HEK293T (cell line): ENCODE data around the gene MAB21L4.

Source experiments
- CTCF ChIA-PET: fragments of 350-600 bp; formaldehyde crosslinking; extraction: SDS; loops from one replicate; lab custom pipeline; 2021; ENCODE audit warnings: antibody characterized with exemption, inconsistent platforms; lab: Yijun Ruan, JAX
- POLR2A ChIA-PET: fragments of 350-600 bp; formaldehyde crosslinking; extraction: SDS; loops from one replicate; lab custom pipeline; 2020; ENCODE audit warnings: antibody characterized with exemption, inconsistent platforms; lab: Yijun Ruan, JAX
- DNase-seq: peaks from one replicate; pipeline ENCODE4 v3.0.0; 2012; ENCODE audit warnings: mixed read lengths; ENCODE audit errors: extremely low spot score
- ARNT ChIP-seq: fragments of 450-650 bp; IDR thresholded peaks from 2 replicates; pipeline ENCODE4 v1.6.1; 2017; ENCODE audit warnings: mild to moderate bottlenecking
- BHLHE40 ChIP-seq: fragments of 450-650 bp; IDR thresholded peaks from 2 replicates; pipeline ENCODE4 v1.6.1; 2016; ENCODE audit warnings: mild to moderate bottlenecking, moderate library complexity, borderline replicate concordance
- CTBP1 ChIP-seq: fragments of 450-650 bp; IDR thresholded peaks from 2 replicates; pipeline ENCODE4 v1.6.1; 2016; ENCODE audit warnings: borderline replicate concordance
- ELF4 ChIP-seq: fragments of 450-650 bp; IDR thresholded peaks from 2 replicates; pipeline ENCODE4 v1.6.1; 2017; ENCODE audit warnings: antibody characterized with exemption
- FOXA1 ChIP-seq: fragments of 450-650 bp; IDR thresholded peaks from 2 replicates; pipeline ENCODE4 v1.6.1; 2016; ENCODE audit warnings: mild to moderate bottlenecking
- FOXK2 ChIP-seq: fragments of 450-650 bp; IDR thresholded peaks from 2 replicates; pipeline ENCODE4 v1.6.1; 2016; ENCODE audit warnings: mild to moderate bottlenecking
- FOXM1 ChIP-seq: fragments of 450-650 bp; IDR thresholded peaks from 2 replicates; pipeline ENCODE4 v1.6.1; 2017; ENCODE audit warnings: mild to moderate bottlenecking, borderline replicate concordance
- HDGF ChIP-seq: fragments of 450-650 bp; IDR thresholded peaks from 2 replicates; pipeline ENCODE4 v1.6.1; 2017; ENCODE audit warnings: antibody characterized with exemption, borderline replicate concordance
- L3MBTL2 ChIP-seq: fragments of 450-650 bp; conservative IDR thresholded peaks from 2 replicates; pipeline ENCODE4 v1.6.1; 2016; ENCODE audit warnings: mild to moderate bottlenecking
- LEF1 ChIP-seq: fragments of 450-650 bp; IDR thresholded peaks from 2 replicates; pipeline ENCODE4 v1.6.1; 2017; ENCODE audit warnings: mild to moderate bottlenecking, borderline replicate concordance
- NFRKB ChIP-seq: fragments of 450-650 bp; IDR thresholded peaks from 2 replicates; pipeline ENCODE4 v1.6.1; 2016; ENCODE audit warnings: mild to moderate bottlenecking, moderate library complexity
- SP1 ChIP-seq: fragments of 450-650 bp; IDR thresholded peaks from 2 replicates; pipeline ENCODE4 v1.6.1; 2017
- SUZ12 ChIP-seq: fragments of 450-650 bp; IDR thresholded peaks from 2 replicates; pipeline ENCODE4 v1.6.1; 2016; ENCODE audit warnings: mild to moderate bottlenecking
- TARDBP ChIP-seq: fragments of 450-650 bp; IDR thresholded peaks from 2 replicates; pipeline ENCODE4 v1.6.1; 2016
- ZNF384 ChIP-seq: fragments of 450-650 bp; IDR thresholded peaks from 2 replicates; pipeline ENCODE4 v1.6.1; 2016
- TF ChIP-seq, protein P1 (sequence below): fragments of 450-650 bp; IDR thresholded peaks from 2 replicates; pipeline ENCODE4 v1.6.1; 2016

The MAB21L4 gene

DNA sequence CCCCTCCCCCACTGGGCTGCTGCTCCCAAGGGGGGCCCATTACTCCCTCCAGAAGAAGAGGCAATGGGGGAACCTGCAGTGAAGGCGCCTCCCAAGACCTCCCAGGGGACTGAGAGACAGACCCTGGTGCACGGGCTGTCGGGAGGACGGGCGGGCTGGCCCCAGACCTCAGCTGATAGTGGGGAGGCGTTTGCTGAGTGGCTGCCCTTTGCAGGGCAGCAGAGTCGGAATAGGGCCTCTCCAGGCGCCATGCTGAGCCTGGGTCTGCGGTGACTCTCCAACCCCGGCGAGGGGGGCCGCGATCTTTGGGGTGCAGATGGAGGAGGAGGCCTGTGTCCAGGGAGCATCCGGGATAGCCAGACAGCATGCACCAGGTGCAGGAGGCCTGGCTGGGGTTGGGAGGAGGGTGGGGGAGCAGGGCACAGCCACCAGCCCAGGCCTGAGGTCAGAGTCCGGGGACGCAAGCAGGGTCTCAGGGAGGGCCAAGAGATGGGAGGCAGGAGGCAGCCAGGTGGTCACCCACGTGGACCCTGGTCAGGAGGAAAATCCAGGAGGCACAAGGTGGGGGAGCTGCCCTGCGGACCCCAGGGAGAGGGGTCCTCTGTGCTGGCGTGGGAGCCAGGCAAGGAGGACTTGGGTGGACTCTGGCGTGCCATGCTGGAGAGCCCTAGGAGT, 21.2 kb upstream of the MAB21L4 start:
- DNase-seq: no peak
- ChIA-PET POLR2A (no interaction called here), CTCF (no interaction called here)
- TF ChIP-seq LEF1 (no peak), ARNT (no peak), SUZ12 (no peak), ELF4 (no peak), FOXK2 (no peak), SP1 (no peak), HDGF (no peak), FOXM1 (no peak), BHLHE40 (no peak), FOXA1 (no peak), NFRKB (no peak), L3MBTL2 (no peak), ZNF384 (no peak)
- TF ChIP-seq, protein P1, sequence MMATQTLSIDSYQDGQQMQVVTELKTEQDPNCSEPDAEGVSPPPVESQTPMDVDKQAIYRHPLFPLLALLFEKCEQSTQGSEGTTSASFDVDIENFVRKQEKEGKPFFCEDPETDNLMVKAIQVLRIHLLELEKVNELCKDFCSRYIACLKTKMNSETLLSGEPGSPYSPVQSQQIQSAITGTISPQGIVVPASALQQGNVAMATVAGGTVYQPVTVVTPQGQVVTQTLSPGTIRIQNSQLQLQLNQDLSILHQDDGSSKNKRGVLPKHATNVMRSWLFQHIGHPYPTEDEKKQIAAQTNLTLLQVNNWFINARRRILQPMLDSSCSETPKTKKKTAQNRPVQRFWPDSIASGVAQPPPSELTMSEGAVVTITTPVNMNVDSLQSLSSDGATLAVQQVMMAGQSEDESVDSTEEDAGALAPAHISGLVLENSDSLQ: no peak

DNA sequence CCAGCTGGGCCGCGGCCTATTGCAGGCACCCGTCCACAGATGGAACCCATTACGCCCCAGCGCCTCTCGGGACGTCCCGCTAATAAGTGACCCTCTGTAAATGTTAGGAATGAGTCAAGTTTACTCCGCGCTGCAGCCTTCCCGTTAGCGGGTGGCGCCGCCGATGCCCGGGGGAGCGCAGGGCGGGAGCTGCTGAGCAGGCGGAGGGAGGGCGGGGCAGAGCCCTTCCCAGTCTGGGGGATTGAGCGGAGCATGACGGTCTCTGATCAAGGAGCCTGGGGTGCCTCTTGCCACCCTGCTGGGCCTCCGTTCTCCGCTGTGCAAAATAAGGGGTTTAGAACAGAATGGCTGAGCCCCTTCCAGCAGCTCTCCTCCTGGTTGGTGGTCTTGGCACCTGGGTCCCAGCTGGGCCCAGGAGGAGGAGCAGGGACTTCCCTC, 20.6 kb upstream of the MAB21L4 start:
- TF ChIP-seq, protein P1: no peak
- TF ChIP-seq TARDBP (no peak), SUZ12 (no peak), FOXA1 (no peak), CTBP1 (no peak), NFRKB (no peak), ELF4 (no peak), ZNF384 (no peak), ARNT (no peak), L3MBTL2 (no peak), LEF1 (no peak), HDGF (no peak), BHLHE40 (no peak), FOXM1 (no peak), SP1 (no peak), FOXK2 (no peak)
- no peak for DNase-seq
- POLR2A ChIA-PET: no interaction called here
- CTCF ChIA-PET: no interaction called here

DNA sequence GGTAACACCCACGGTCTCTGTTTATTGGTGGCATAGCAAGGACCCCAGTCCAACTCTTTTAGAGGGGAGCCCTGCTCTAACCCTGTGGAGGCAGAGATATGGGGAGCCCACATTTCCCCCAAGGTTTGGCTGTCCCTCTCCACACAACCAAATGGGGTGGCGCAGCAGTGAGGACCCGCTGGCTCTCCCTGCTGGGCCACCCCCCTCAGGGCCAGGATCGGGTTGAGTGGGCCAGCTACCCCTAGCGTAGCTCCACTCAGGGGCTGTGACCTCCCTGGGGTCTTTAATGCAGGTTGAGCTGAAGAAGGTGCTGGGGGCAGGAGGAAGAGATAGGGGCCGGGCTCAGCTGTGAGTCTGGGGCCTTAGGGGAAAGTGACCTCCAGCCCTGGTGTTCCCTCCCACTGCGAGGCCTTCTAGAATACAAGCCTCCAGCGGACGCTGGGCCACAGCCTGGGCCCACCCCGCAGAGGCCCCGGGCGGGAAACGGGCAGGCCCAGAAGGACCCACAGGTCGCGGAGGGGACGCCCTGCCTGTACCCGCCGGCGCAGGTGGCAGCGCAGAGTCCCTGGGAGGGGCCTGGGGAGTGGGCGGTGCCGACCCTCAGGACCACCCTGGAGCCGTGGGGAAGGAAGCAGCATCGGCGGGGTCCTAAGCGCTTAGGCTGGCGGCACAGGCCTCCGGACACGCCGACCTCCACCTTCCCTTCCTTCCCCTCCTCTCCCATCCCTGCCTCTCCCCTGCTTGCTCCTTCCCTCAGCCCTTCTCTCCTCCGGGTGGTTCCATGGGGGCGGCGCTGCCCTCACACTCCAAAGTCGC, 19.8 kb upstream of the MAB21L4 start:
- TF ChIP-seq, protein P1: no peak
- TF ChIP-seq LEF1 (no peak), SP1 (no peak), TARDBP (no peak), BHLHE40 (no peak), HDGF (no peak)
- no peak for DNase-seq
- CTCF ChIA-PET: interaction anchor here (1.1 to 1.7 kb wide), 4 partner anchors 12 to 71 kb away, joined by 5 to 10 read pairs (median 7); no protein-coding TSS in a partner anchor
- POLR2A ChIA-PET: no interaction called here

DNA sequence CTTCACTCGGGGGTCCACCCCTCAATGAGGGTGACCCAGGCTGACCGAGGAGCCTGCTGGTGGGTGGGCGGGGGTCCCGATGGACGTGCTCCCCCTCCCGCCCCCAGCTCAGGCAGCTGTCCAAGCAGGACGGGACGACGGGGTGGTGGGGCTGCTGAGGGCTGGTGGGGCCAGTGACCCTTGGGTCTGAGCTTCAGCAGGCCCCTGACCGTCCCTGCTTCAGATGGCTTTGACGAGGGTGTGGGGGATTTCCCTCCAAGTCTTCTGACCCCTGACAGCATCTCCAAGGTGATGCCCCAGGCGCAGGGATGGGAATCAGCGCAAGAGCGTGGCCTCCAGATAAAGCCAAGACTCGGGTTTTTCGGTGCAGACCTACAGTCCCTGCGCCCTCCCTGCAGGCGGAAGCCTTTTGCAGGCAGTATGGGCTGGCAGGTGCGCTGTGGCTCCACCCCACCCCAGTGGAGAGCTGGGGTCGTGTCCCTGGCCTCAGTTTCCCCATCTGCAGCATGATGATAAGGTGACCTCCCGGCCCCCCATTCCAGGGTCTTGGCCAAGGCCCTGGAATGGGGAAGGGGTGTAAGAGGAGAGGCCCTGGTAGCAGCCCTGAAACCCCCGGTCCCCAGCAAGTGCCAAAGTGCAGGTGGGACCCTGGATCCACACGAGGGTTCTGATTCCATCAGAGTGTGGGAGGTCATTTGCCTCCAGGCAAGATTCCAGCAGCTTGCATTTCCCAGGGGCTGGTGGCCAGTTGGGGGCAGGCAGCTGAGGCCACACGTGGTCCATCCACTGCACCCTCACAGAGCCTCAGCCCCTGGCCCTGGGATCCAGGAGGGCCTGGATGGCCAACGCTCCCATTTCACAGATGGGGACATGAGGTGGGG, 18.9 kb upstream of the MAB21L4 start:
- ChIA-PET POLR2A (no interaction called here), CTCF (interaction anchor here (0.6 to 1.7 kb wide), 8 partner anchors 8 to 218 kb away, joined by 3 to 10 read pairs (median 4); partner anchors contain the start of gene CROCC2)
- no peak for DNase-seq
- TF ChIP-seq BHLHE40 (no peak), SP1 (no peak), L3MBTL2 (no peak)

DNA sequence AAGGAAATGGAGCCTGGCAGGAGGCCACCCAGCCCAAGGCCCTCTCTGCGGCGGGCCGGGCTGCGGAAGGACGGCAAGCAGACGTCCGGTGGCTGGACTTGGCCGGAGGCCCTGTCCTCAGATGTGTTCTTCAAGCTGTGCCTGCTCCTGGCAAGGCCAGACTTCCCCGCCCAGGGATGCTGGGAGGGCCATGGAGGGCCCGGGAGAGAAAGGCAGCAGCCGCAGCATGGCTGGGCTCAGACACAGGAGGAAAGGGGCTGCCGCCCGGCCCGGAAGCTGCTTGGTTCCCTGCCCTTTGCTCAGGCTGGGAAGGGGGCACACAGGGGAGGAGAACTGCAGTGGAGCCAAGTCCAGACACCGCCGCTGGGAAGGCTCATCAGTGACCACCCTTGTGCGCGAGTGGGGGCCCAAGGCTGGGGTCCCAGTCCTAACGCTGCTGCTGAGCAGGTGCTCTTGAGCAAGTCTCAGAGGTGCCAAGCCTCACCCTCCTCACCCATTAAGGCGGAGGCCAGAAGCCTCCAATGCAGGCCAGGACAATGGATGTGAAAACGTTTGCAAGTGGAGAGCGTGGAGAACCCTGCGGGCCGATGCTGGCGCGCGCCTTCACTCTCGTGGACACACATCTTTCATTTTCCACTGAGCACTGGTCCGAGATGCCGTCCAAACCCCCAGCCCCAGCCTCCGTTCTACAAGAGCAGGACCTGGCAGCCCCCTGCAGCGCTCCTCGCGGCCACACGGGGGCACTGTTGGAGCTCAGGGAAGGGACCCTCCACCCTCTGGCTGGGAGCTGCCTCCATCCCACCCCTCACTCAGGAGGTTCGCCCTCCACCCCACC, 18.1 kb upstream of the MAB21L4 start:
- ChIA-PET POLR2A (no interaction called here), CTCF (interaction anchor here (0.6 to 1.7 kb wide), 8 partner anchors 8 to 218 kb away, joined by 3 to 10 read pairs (median 4); partner anchors contain the start of gene CROCC2)
- DNase-seq: peak; percentile 78
- no peak for TF ChIP-seq L3MBTL2
- TF ChIP-seq BHLHE40: no peak
- no peak for TF ChIP-seq FOXM1
- TF ChIP-seq LEF1: no peak
- TF ChIP-seq ZNF384: no peak
- TF ChIP-seq SUZ12: no peak
